HCT116 (cell line): ENCODE results near the gene SLC16A12. TPM values are rescaled to one million over a fixed set of nuclear protein-coding genes. Genes with fewer than 3 reads are reported as not detected.
"Not testable (repeated sequence)": the region's sequence is repeated elsewhere in the genome, so short reads cannot be mapped to it uniquely, and the experiment has no call there.

Source experiments
- ATAC-seq: fragments of 200-7000 bp; cut with Tn5 transposase; 2 replicates; pipeline ENCODE4 v1.9.1; 2020; ENCODE audit warnings: mild to moderate bottlenecking, moderate library complexity
- BruUV-seq: library from RNA; stranded (reverse); fragments of 400-500 nt; replicated peaks from 2 replicates; lab custom pipeline; 2021; lab: Mats Ljungman, UMichigan
- CTCF ChIA-PET: fragments of 300-600 bp; sonication (Branson Sonifier 250); formaldehyde crosslinking; loops from one replicate; lab custom pipeline; 2021; ENCODE audit warnings: antibody characterized with exemption; lab: Charles Lee
- POLR2A ChIA-PET: fragments of 300-600, 350-600 bp; sonication (Branson Sonifier 250); formaldehyde crosslinking; loops from one replicate; lab custom pipeline; 2021; ENCODE audit warnings: antibody characterized with exemption; lab: Charles Lee
- RAD21 ChIA-PET, 2 experiments: fragments of 300-600 bp; sonication (Branson Sonifier 250); formaldehyde crosslinking; loops; one replicate each; lab custom pipeline; 2023; ENCODE audit warnings: low total read pairs in 2 of 2; ENCODE audit not compliant: uncharacterized antibody in 2 of 2, unreplicated experiment in 2 of 2, low non-redundant PET in 1 of 2; lab: Charles Lee
- DNase-seq: peaks from one replicate; pipeline ENCODE4 v3.0.0-alpha.2; 2010; ENCODE audit warnings: low read depth, low spot score
- H2AFZ ChIP-seq: fragments of 200-600 bp; shearing (Covaris generic), sonication (generic); 2 replicates; pipeline ENCODE4 v1.6.1; 2017; ENCODE audit warnings: low read depth, mixed run types, mixed read lengths, antibody characterized with exemption, low read length; ENCODE audit not compliant: poor library complexity, severe bottlenecking
- H3K27ac ChIP-seq: 2 replicates; pipeline ENCODE4 v1.5.1; 2012; ENCODE audit warnings: low read depth, low read length
- H3K27me3 ChIP-seq: fragments of 200-600 bp; sonication (generic); 2 replicates; pipeline ENCODE4 v1.6.1; 2016; ENCODE audit warnings: mixed run types, low read length, mixed read lengths; ENCODE audit not compliant: insufficient read depth
- H3K36me3 ChIP-seq, 2 experiments: fragments of 200-500 bp in 1 of 2; fragments of 200-600 bp in 1 of 2; sonication (Bioruptor generic) in 1 of 2; sonication (generic) in 1 of 2; 2 replicates each; pipeline versions ENCODE4 v1.5.1 to v1.6.1; 2014 to 2016; ENCODE audit warnings: low read length in 2 of 2, inconsistent platforms in 1 of 2, mixed read lengths in 1 of 2, mixed run types in 1 of 2; ENCODE audit not compliant: insufficient read depth in 2 of 2, control insufficient read depth in 1 of 2
- H3K4me1 ChIP-seq, 2 experiments: fragments of 200-600 bp in 1 of 2; sonication (generic) in 1 of 2; 2 replicates each; pipeline versions ENCODE4 v1.5.1 to v1.6.1; 2012 to 2017; ENCODE audit warnings: low read length in 2 of 2, inconsistent platforms in 1 of 2, mild to moderate bottlenecking in 1 of 2, mixed read lengths in 1 of 2, mixed run types in 1 of 2, moderate library complexity in 1 of 2; ENCODE audit not compliant: insufficient read depth in 2 of 2, control insufficient read depth in 1 of 2
- H3K4me2 ChIP-seq: fragments of 200-600 bp; sonication (generic); 2 replicates; pipeline ENCODE4 v1.6.1; 2017; ENCODE audit warnings: mixed run types, low read length, mixed read lengths
- H3K4me3 ChIP-seq, 2 experiments: fragments of 200-600 bp in 1 of 2; sonication (generic) in 1 of 2; replicated peaks in 1 of 2; 2 replicates each; pipeline ENCODE4 v1.5.1; 2011 to 2016; ENCODE audit warnings: low read length in 2 of 2, control low read depth in 1 of 2, low read depth in 1 of 2, mild to moderate bottlenecking in 1 of 2, mixed read lengths in 1 of 2, mixed run types in 1 of 2
- H3K79me2 ChIP-seq: fragments of 200-600 bp; sonication (generic); 2 replicates; pipeline ENCODE4 v1.6.1; 2017; ENCODE audit warnings: mild to moderate bottlenecking, mixed run types, low read length, moderate library complexity, mixed read lengths; ENCODE audit not compliant: insufficient read depth
- H3K9ac ChIP-seq: fragments of 200-600 bp; sonication (generic); 2 replicates; pipeline ENCODE4 v1.6.1; 2016; ENCODE audit warnings: low read length, mixed read lengths
- H3K9me2 ChIP-seq: fragments of 200-600 bp; sonication (generic), shearing (Covaris generic); 2 replicates; pipeline ENCODE4 v1.6.1; 2017; ENCODE audit warnings: mixed run types, mild to moderate bottlenecking, moderate library complexity; ENCODE audit not compliant: insufficient read depth
- H3K9me3 ChIP-seq, 2 experiments: fragments of 200-500 bp in 1 of 2; fragments of 200-600 bp in 1 of 2; sonication (Bioruptor generic) in 1 of 2; sonication (generic) in 1 of 2; 2 replicates each; pipeline ENCODE4 v1.6.1; 2014 to 2017; ENCODE audit warnings: low read length in 2 of 2, mixed read lengths in 2 of 2, inconsistent platforms in 1 of 2, low read depth in 1 of 2, mild to moderate bottlenecking in 1 of 2, mixed run types in 1 of 2, moderate library complexity in 1 of 2; ENCODE audit not compliant: control insufficient read depth in 1 of 2, insufficient read depth in 1 of 2
- H4K20me1 ChIP-seq: fragments of 200-600 bp; sonication (generic), shearing (Covaris generic); 2 replicates; pipeline ENCODE4 v1.6.1; 2017; ENCODE audit warnings: mixed run types, mild to moderate bottlenecking, moderate library complexity; ENCODE audit not compliant: insufficient read depth
- CBX3 ChIP-seq: IDR thresholded peaks from 2 replicates; pipeline ENCODE4 v1.6.1; 2012; ENCODE audit warnings: low read depth
- CEBPB ChIP-seq: IDR thresholded peaks from 2 replicates; pipeline ENCODE4 v1.6.1; 2012; ENCODE audit warnings: low read depth
- EGR1 ChIP-seq: IDR thresholded peaks from 2 replicates; pipeline ENCODE4 v1.6.1; 2012; ENCODE audit warnings: low read depth
- EZH2 ChIP-seq: fragments of 200-600 bp; sonication (generic); IDR thresholded peaks from 2 replicates; pipeline ENCODE4 v1.6.1; 2017; ENCODE audit warnings: antibody characterized with exemption, mixed run types
- EZH2phosphoT487 ChIP-seq: fragments of 200-600 bp; IDR thresholded peaks from 2 replicates; pipeline ENCODE4 v1.6.1; 2018; ENCODE audit warnings: antibody characterized with exemption, borderline replicate concordance
- JUND ChIP-seq: IDR thresholded peaks from 2 replicates; pipeline ENCODE4 v1.6.1; 2012
- MAX ChIP-seq: IDR thresholded peaks from 2 replicates; pipeline ENCODE4 v1.6.1; 2012
- POLR2AphosphoS5 ChIP-seq: IDR thresholded peaks from 2 replicates; pipeline ENCODE4 v1.6.1; 2011; ENCODE audit warnings: mild to moderate bottlenecking, low read depth, low read length, moderate library complexity
- RAD21 ChIP-seq: IDR thresholded peaks from 2 replicates; pipeline ENCODE4 v1.6.1; 2012; ENCODE audit warnings: low read depth, mild to moderate bottlenecking
- SIN3A ChIP-seq: IDR thresholded peaks from 2 replicates; pipeline ENCODE4 v1.6.1; 2012; ENCODE audit warnings: low read depth
- SP1 ChIP-seq: IDR thresholded peaks from 2 replicates; pipeline ENCODE4 v1.6.1; 2012; ENCODE audit warnings: low read depth
- YY1 ChIP-seq: IDR thresholded peaks from 2 replicates; pipeline ENCODE4 v1.6.1; 2011; ENCODE audit warnings: low read length, low read depth, moderate library complexity, mild to moderate bottlenecking; ENCODE audit not compliant: insufficient replicate concordance; ENCODE audit errors: extremely low read depth
- ZFX ChIP-seq: fragments of 450-650 bp; IDR thresholded peaks from 2 replicates; pipeline ENCODE4 v1.6.1; 2017
- ZNF274 ChIP-seq: fragments of 200-500 bp; sonication (Bioruptor generic); IDR thresholded peaks from 2 replicates; pipeline ENCODE4 v1.6.1; 2014; ENCODE audit warnings: mild to moderate bottlenecking, low read depth, low read length, inconsistent platforms
- intact Hi-C: fragments of 100-400 bp; cut with micrococcal nuclease; formaldehyde crosslinking; loops from 2 replicates; pipeline ENCODE4 v1.10.0; 2022
- total RNA-seq: library from RNA; stranded (reverse); gene quantifications from one replicate; pipeline ENCODE4 v1.2.1, GENCODE V29; 2021; ENCODE audit not compliant: unreplicated experiment
- TF ChIP-seq, protein P1 (sequence below): IDR thresholded peaks from 2 replicates; pipeline ENCODE4 v1.6.1; 2011; ENCODE audit warnings: mild to moderate bottlenecking, low read length, moderate library complexity; ENCODE audit not compliant: insufficient replicate concordance; ENCODE audit errors: extremely low read depth
- TF ChIP-seq, protein P2 (sequence below): IDR thresholded peaks from 2 replicates; pipeline ENCODE4 v1.6.1; 2012; ENCODE audit warnings: low read depth

Gene SLC16A12
- total RNA-seq, 1 experiment from 2014 or later: not detected

DNA sequence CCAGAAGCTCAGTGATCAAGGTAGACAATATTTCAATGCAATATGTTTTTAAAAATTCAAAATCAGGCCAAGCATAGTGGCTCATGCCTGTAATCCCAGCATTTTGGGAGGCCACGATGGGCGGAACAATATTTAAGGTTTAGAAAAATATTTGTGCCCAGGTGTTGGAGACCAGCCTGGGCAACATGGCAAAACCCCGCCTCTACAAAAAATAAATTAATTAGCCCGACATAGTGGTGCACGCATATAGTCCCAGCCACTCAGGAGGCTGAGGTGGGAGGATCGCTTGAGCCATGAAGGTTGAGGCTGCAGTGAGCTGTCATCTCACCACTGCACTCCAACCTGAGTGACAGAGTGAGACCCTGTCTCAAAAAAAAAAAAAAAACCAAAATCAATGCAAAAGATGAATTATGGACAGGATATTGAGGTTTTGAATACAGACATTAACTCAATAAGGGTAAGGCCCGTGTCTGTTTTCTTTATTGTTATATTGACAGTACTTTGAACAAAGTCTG is 121.9 kb downstream of the SLC16A12 start:
- H4K20me1 ChIP-seq: no peaks in the 10 kb centered on the region
- peaks cover 3 to 15% of the 10 kb centered on the region in 2 experiments; a peak in 2 of 4 replicates for H3K36me3 ChIP-seq
- peaks cover 7 to 14% of the 10 kb centered on the region in 2 experiments; a peak in 3 of 4 replicates for H3K4me1 ChIP-seq
- intact Hi-C loops: no loop called here
- H3K27ac ChIP-seq: peak overlapping the region; percentile 66; the same call in 1 of the 2 replicates
- TF ChIP-seq YY1 (no peak), SIN3A (no peak), EGR1 (no peak), POLR2AphosphoS5 (no peak), ZFX (no peak), EZH2 (no peak), CEBPB (no peak), EZH2phosphoT487 (no peak), ZNF274 (no peak), CBX3 (no peak), RAD21 (no peak), JUND (no peak), MAX (no peak), SP1 (no peak)
- TF ChIP-seq, protein P1, sequence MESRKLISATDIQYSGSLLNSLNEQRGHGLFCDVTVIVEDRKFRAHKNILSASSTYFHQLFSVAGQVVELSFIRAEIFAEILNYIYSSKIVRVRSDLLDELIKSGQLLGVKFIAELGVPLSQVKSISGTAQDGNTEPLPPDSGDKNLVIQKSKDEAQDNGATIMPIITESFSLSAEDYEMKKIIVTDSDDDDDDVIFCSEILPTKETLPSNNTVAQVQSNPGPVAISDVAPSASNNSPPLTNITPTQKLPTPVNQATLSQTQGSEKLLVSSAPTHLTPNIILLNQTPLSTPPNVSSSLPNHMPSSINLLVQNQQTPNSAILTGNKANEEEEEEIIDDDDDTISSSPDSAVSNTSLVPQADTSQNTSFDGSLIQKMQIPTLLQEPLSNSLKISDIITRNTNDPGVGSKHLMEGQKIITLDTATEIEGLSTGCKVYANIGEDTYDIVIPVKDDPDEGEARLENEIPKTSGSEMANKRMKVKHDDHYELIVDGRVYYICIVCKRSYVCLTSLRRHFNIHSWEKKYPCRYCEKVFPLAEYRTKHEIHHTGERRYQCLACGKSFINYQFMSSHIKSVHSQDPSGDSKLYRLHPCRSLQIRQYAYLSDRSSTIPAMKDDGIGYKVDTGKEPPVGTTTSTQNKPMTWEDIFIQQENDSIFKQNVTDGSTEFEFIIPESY: no peak
- TF ChIP-seq, protein P2, sequence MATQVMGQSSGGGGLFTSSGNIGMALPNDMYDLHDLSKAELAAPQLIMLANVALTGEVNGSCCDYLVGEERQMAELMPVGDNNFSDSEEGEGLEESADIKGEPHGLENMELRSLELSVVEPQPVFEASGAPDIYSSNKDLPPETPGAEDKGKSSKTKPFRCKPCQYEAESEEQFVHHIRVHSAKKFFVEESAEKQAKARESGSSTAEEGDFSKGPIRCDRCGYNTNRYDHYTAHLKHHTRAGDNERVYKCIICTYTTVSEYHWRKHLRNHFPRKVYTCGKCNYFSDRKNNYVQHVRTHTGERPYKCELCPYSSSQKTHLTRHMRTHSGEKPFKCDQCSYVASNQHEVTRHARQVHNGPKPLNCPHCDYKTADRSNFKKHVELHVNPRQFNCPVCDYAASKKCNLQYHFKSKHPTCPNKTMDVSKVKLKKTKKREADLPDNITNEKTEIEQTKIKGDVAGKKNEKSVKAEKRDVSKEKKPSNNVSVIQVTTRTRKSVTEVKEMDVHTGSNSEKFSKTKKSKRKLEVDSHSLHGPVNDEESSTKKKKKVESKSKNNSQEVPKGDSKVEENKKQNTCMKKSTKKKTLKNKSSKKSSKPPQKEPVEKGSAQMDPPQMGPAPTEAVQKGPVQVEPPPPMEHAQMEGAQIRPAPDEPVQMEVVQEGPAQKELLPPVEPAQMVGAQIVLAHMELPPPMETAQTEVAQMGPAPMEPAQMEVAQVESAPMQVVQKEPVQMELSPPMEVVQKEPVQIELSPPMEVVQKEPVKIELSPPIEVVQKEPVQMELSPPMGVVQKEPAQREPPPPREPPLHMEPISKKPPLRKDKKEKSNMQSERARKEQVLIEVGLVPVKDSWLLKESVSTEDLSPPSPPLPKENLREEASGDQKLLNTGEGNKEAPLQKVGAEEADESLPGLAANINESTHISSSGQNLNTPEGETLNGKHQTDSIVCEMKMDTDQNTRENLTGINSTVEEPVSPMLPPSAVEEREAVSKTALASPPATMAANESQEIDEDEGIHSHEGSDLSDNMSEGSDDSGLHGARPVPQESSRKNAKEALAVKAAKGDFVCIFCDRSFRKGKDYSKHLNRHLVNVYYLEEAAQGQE: no peak
- no peaks in the 10 kb centered on the region for H3K9me2 ChIP-seq
- ATAC-seq (no peak), DNase-seq (no peak)
- H3K9ac ChIP-seq: no peak overlapping the region
- peak overlapping the region in 1 of 2 experiments; percentile 78; a peak in 3 of 4 replicates for H3K4me3 ChIP-seq
- ChIA-PET POLR2A (interaction anchor here (1.4 kb wide), 1 partner anchor 21 kb away, joined by 7 read pairs; the partner anchor contains the start of gene IFIT1), RAD21 (no interaction called here), CTCF (no interaction called here)
- peaks cover 26% of the 10 kb centered on the region for H3K79me2 ChIP-seq
- peak overlapping the region; percentile 90 for H3K4me2 ChIP-seq
- H3K27me3 ChIP-seq: no peaks in the 10 kb centered on the region
- H2AFZ ChIP-seq: no peak overlapping the region
- BruUV-seq: no TSS peak
- H3K9me3 ChIP-seq: no peaks in the 10 kb centered on the region; a peak in 1 of 4 replicates

DNA sequence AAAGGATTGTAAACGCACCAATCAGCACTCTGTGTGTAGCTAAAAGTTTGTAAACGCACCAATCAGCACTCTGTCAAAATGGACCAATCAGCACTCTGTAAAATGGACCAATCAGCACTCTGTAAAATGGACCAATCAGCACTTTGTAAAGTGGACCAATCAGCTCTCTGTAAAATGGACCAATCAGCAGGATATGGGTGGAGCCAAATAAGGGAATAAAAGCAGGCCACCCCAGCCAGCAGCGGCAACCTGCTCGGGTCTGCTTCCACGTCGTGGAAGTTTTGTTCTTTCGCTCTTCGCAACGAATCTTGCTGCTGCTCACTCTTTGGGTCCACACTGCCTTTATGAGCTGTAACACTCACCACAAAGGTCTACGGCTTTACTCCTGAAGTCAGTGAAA is 123.1 kb downstream of the SLC16A12 start:
- H3K4me3 ChIP-seq, H3K9ac ChIP-seq, intact Hi-C loops, H3K9me3 ChIP-seq, H3K9me2 ChIP-seq, BruUV-seq, CTCF ChIA-PET, H4K20me1 ChIP-seq, DNase-seq, H3K36me3 ChIP-seq, H2AFZ ChIP-seq, H3K4me2 ChIP-seq, H3K27ac ChIP-seq, RAD21 ChIA-PET, H3K27me3 ChIP-seq, ATAC-seq, POLR2A ChIA-PET: not testable (repeated sequence)
- Histone ChIP-seq H3K79me2 (peaks cover 23% of the 10 kb centered on the region), H3K4me1 (peaks cover 7 to 14% of the 10 kb centered on the region in 2 experiments; a peak in 3 of 4 replicates)
